Stimulated activated CD4-positive, alpha-beta T cell treated with anti-CD3 and anti-CD28 coated beads, Interleukin-12 subunit alpha, Interleukin-12 subunit beta, amount 100 ng/mL, for 4 hours (primary cell): ENCODE data around the gene SUPV3L1.
A peak's percentile ranks its signal among the peaks of the same experiment; 100 is the strongest.
"Not testable (repeated sequence)": the region's sequence is repeated elsewhere in the genome, so short reads cannot be mapped to it uniquely, and the experiment has no call there.

Experiments
- DNase-seq: peaks from one replicate; pipeline ENCODE4 v3.0.0-alpha.2; 2020

The SUPV3L1 gene

DNA sequence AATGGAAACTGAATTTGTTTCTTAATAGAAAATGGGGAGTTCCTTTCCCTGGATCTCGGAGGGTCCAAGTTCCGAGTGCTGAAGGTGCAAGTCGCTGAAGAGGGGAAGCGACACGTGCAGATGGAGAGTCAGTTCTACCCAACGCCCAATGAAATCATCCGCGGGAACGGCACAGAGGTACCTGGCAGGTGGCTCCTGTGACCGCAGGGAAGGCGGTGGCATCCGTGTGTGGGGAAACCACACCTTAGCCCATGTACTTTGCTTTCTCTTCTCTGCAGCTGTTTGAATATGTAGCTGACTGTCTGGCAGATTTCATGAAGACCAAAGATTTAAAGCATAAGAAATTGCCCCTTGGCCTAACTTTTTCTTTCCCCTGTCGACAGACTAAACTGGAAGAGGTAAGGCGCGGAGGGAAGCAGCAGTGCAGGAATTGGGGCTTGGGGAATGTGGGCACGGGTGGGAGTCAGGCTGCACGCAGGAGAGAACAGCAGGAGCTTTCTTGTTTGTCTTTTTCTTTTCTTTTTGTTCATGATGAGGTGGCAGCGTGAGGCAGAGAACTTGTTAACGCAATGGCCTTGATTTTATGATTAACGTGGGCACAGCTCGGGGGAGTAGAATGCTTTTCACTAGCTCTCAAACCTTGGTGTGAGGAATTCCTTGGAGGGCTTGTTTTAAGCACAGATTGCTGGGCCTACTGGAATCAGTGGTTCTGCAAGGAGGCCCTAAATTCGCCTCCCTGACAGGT is 52.9 kb downstream of the SUPV3L1 start:
- no peak for DNase-seq

DNA sequence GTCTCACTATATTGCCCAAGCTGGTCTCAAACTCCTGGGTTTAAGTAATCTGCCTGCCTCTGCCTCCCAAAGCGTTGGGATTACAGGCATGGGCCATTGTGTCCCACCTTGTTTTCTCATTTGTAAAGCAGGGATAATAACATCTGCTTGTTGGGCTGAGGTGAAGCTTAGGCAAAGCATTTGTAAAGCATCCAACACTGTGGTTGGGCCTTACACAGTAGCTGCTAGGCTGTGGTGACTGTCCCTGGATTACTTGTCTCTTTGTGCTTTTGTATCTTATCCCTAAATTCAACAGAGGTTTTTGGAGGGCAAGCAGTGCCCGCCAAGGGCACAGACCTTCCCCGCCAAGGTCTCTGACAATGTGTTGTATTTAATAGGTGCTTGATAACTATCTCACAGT is 54.4 kb downstream of the SUPV3L1 start:
- no peak for DNase-seq

DNA sequence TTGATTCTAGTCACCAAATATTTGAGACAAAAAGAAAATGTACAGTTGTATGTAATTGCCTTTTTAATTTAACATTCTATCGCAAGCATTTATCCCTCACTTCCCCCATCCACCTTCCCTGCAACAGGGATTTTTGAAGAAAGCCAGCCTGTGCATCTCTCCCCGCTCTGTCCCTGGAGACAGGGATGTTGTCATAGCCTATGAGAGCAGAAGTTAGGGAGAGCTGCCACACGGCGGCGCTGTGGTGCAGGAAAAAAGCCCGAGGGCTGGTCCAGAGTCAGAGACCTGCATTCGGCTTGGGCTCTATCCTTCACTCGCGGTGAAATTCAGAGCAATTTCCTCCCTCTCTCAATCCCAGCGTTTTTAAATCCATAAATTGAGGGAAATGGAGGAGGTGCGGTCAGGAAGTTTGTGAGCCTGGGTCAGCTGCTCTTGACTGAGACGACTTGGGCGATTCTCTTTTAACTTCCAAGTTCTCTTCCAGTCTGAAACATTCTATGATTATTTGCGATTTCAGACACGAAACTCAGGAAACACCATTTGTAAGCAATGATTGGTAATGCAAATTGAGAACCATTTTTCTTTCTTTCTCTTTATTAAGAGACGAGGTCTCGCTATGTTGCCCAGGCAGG is 57.6 kb downstream of the SUPV3L1 start:
- DNase-seq: peak; percentile 89

DNA sequence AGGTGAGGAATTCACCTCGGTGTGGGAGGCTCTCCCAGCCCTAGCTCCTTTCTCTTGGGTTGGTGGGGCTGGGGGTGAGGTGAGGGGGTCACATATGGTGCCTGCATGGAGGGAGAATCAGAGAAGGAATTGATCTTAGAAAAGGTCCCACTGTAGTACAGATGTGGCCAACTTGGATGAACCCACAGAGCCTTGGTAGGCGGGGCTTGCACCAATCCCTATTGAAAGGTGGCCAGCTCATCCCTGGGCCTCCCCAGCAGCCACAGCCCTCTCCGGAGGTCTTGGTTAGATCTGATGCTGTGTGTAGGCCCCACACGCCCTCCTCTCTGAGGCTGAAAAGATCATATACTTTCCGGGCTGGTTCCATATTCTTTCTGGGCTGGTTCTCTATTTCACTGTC is 59.1 kb downstream of the SUPV3L1 start:
- no peak for DNase-seq

DNA sequence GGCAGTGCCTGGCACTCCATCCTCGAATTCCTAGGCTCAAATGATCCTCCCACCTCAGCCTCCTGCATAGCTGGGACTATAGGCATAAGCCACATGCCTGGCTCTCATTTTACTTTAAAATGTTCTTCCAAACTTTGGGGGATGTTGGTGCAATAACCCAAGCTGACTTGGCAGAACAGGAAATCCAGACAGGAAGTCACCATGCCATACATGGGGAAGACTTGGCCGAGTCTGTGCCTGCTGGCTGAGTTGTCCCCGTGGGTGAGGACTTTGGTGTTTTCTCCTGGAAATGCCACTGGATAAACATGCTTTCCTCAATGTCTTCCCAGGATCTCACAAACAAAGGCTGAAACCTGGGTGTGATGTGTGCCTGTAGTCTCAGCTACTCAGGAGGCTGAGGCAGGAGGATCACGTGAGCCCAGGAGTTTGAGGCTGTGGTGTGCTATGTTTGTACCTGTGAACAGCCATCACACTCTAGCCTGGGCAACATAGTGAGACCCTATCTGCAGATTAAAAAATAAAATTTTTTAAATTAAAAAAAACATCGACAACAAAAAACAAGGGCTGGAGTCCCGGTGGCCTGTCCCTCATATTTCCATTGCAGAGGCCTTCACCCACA is 59.9 kb downstream of the SUPV3L1 start:
- no peak for DNase-seq

DNA sequence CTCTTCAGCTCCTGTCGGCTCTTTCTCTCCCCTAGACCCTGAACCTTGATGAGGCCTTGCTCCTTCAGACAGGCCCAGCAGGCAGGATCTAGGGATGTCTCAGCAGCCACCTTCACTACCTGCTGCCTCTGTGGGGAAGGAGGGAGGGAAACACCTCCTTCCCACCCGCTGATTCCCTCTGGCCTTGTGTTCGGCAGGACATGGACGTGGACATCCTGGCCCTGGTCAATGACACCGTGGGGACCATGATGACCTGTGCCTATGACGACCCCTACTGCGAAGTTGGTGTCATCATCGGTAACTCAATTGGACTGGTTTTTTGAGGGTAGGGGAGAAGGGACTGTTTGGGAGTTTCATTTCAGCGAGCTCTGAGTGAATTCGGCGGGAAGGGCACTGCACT is 60.4 kb downstream of the SUPV3L1 start:
- no peak for DNase-seq

DNA sequence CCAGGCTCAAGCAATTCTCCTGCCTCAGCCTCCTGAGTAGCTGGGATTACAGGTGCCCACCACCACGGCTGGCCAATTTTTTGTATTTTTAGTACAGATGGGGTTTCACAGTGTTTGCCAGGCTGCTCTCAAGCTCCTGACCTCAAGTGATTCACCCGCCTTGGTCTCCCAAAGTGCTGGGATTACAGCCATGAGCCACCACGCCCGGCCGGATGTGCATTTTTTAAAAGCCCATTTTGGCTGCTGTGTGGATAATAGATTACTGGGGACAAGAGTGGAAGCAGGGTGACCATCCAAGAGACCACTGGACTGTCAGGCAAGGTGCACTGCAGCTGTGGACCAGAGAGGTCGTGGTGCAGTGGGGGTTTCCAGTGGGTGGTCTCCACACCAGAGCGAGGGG is 61.5 kb downstream of the SUPV3L1 start:
- no peak for DNase-seq

DNA sequence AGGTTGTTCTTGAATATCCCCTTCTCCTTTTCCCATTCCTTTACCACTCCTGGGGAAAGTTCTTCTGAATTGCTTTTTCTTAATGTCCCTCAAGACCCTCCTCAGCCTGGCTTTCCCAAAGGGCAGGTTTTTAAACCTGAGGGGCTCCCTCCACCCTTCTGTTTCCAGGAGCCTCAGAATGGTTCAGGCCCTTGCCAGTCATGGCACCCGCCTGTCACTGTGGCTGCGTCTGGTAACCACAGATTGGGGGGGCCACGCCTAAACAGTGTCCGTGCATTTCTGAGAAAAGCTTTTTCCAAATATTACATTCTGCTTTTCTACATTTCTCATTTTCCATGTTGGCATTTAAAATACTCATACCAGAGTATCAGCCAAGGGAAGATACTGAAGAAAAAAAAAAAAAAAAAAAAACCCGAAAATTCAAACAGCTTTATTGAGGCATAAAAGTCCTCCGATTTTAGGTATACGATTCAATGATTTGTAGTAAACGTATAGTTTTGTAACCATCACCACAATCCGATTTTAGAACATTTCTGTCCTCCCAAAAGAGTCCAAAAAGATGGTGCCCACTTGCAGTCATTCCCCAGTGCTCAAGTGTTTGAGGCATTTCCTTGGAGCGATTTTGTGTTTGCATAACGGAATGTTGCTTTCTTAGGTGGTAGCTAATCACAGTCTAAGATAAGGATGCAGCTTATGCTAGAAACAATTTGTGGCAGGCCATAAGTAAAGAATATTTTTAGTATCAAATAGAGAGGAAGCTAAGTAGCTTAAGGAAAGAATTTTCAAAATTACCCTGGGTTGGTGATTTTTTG is 62.2 kb downstream of the SUPV3L1 start:
- no peak for DNase-seq

DNA sequence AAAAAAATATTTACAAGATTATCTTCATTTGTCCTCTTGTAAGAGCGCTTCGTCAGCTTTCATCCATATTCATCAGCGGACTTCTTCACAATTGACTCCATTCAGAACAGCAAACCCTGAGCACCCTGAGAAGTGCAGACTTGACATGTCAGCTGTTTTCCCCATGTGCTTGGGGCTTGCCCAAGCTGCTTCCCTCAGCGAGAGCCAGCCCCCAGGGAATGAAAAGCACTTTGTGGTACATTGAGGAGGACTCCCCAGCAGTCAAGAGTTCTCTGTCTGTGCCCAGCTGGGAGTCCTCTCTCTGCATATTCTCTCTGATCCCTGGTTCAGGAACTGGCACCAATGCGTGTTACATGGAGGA is 62.8 kb downstream of the SUPV3L1 start:
- no peak for DNase-seq

DNA sequence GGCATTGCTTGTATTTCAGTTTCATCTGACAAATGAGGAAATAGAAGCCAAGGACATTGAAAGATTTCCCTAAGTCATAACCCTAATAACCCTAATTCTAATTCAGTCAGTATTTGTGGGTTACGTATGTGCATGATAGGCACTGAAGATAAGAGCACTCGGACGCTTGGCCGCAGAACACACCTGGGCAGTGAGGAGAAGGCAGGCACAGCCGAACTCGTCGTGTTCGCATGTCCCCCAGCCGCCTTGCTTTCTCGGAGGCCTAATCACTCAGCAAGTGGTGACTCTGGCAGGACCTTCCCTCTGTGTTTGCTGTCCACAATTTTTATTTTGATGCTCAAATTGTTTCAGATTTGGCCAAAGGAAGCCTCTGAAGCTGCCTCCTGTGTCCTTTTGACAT is 63.8 kb downstream of the SUPV3L1 start:
- no peak for DNase-seq

DNA sequence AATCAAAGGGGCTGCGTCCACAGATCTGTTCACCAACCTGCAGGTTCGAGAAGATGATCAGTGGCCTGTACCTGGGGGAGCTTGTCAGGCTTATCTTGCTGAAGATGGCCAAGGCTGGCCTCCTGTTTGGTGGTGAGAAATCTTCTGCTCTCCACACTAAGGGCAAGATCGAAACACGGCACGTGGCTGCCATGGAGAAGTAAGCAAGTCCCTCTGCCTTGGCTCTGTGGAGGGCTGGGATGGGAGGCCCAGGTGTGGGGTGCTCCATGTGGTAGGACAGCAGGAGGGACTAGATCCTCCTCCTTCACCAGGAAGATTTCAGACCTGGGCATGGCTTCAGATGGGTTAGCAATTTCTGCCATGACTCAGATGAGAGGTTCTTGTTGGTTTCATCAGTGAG is 66.0 kb downstream of the SUPV3L1 start:
- DNase-seq: no peak

DNA sequence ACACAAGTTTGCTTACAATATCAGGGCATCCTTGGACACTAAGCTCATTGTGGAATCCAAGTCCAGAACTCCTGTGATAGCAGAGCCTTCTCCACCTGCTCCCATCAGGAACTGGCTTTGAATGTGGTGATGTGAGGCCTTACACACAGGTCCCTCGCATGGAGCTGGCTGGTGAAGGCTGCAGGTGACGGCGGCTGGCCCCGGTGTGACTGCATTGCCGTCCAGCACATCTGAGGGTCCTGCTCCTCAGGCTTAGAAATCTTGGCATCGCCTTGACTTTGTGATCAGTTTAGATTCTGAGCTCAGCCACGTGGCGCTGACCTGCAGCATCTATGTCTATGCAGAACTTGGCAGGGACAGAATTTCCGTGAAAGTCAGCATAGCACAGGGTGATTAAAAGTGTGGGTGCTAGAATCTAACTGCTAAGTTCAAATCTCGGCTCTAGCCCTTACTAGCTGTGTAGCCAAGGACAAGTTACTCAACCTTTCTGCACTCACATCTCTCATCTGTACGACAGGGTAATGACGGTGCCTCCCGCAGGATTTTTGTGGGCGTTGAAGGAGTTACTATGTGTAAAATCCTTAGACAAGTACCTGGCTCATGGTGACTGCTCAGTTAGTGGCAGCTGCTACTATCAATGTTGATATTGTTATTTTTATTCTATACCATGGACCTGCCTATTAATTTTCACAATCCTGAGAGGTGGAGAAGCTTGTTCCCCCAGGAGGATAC is 66.7 kb downstream of the SUPV3L1 start:
- DNase-seq: no peak

DNA sequence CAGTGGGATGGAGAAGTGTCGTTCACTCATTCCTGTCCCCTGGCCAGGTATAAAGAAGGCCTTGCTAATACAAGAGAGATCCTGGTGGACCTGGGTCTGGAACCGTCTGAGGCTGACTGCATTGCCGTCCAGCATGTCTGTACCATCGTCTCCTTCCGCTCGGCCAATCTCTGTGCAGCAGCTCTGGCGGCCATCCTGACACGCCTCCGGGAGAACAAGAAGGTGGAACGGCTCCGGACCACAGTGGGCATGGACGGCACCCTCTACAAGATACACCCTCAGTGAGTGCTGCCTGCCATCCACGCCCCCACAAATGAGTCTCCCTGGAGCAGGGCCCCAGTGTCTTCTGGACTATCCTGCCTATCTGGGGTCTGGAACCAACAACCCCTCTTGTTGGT is 67.3 kb downstream of the SUPV3L1 start:
- DNase-seq: no peak

DNA sequence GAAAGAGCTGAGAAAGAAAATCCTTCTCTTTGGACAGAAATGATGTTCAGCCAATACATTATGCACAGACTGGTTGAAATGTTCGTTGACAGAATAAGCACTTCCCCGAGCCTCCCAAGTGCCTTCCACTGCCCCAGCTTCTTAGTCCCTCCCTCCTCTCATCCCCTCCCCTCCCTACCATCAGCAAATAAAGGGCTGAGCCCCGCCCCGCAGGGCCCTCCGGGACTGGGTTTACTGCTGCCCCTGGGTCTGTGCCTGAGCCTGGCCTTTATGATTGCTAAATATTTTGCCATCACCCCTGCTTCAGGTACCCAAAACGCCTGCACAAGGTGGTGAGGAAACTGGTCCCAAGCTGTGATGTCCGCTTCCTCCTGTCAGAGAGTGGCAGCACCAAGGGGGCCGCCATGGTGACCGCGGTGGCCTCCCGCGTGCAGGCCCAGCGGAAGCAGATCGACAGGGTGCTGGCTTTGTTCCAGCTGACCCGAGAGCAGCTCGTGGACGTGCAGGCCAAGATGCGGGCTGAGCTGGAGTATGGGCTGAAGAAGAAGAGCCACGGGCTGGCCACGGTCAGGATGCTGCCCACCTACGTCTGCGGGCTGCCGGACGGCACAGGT is 68.2 kb downstream of the SUPV3L1 start:
- DNase-seq: no peak

DNA sequence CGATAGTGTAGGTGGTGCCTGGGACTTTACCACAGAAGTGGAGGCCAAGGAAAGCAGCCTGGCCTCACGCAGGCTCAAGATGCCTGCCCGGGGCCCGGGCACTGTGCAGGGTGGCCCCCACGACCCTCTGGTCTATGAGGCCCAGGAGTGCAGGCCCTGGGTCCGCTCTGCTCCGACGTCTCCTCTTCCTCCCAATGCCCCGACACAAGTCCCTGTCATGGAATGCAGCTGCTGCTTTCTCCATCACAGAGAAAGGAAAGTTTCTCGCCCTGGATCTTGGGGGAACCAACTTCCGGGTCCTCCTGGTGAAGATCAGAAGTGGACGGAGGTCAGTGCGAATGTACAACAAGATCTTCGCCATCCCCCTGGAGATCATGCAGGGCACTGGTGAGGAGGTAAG is 70.0 kb downstream of the SUPV3L1 start:
- DNase-seq: no peak

DNA sequence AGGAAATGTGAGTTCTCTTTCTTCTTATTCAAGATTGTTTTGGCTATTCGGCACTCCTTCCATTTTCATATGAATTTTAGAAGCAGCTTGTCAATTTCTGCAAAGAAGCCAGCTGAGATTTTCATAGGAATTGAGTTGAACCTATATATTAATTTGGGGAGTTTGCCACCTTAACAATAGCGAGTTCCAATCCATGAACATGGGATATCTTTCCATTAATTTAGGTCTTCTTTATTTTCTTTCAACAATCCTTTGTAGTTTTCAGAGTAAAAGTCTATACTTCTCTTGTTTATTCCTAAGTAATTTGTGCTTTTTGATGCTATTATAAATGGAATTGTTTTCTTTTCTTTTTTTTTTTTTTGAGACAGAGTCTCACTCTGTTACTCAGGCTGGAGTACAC is 71.4 kb downstream of the SUPV3L1 start:
- DNase-seq: not testable (repeated sequence)

DNA sequence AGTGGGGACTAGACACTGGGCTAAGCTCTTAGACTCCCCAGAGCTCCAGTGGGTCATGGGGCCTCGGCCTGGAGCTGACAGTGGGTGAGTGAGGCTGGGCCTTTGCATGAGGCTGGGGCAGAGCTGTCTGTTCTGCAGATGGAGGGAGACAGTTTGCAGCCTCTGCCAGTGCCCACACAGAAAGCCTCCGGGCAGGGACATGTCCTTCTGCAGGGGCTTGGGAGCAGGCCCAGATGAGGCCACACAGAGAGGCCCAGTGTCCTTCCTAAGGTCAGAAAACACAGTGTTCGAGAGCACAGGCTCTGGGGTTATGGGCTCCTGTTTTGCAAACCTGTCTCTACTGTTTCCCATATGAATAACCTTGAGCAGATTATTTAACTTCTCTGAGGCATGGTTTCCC is 73.1 kb downstream of the SUPV3L1 start:
- no peak for DNase-seq

DNA sequence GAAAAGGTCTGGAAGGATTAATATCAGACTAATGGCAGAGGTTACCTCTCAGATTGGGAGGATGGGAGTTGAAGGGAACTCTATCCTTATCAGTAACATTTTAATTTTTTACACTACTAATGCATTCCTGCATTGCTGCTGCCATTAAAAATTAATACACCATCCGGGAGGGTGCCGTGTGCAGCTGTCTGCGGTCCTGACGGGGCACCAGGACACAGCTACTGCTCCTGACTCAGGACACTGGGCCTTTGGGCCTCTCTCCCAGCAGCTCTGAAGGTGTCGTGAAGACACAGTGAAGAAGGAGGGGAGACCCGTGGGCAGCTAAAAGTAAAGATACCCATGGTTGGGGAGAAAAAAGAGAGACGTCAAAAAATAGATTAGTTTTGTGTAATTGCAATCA is 74.8 kb downstream of the SUPV3L1 start:
- DNase-seq: no peak
